Prostate gland (tissue), 2 donors: Measurements from ENCODE around the gene KLF7.

Source experiments
- CTCF ChIP-seq, 4 experiments: fragments of 200-600 bp in 2 of 4; fragments of 450-650 bp in 2 of 4; sonication (generic) in 2 of 4; IDR thresholded peaks; 1 replicate in 3 of 4; 2 replicates in 1 of 4; pipeline ENCODE4 v1.5.1; 2016 to 2019; ENCODE audit warnings: antibody characterized with exemption in 4 of 4, mild to moderate bottlenecking in 2 of 4, moderate library complexity in 2 of 4
- POLR2AphosphoS5 ChIP-seq: sonication (generic); formaldehyde crosslinking; IDR thresholded peaks from one replicate; pipeline ENCODE4 v1.6.1; 2017; ENCODE audit warnings: antibody characterized with exemption

- TF ChIP-seq CTCF (IDR thresholded peaks at IDR 0.05) (no peak), POLR2AphosphoS5 (no peak)
These were observed 62.6 kb downstream of the KLF7 start for GRCh38 chr2:207103132-207103531.
